T-helper 17 cell (primary cell): ENCODE data around the gene LXN. TPM values are rescaled to one million over a fixed set of nuclear protein-coding genes. Genes with fewer than 3 reads are reported as not detected.
"Not testable (repeated sequence)": the region's sequence is repeated elsewhere in the genome, so short reads cannot be mapped to it uniquely, and the experiment has no call there.

Source experiments
- ATAC-seq: fragments of 150-1000 bp; cut with Tn5 transposase; 2 replicates; pipeline ENCODE4 v1.10.0; 2021; ENCODE audit warnings: mild to moderate bottlenecking, moderate library complexity
- DNase-seq, 3 donors: peaks; one replicate each; pipeline versions ENCODE4 v3.0.0 to v3.0.0-alpha.2; 2020 to 2021
- H3K9me3 ChIP-seq: one replicate; pipeline ENCODE4 v1.7.0; 2013; ENCODE audit warnings: low read length, mild to moderate bottlenecking; ENCODE audit not compliant: control insufficient read depth, poor library complexity, severe bottlenecking
- H3K27ac Mint-ChIP-seq: one replicate; pipeline ENCODE4 v1.8.0; 2022; ENCODE audit warnings: mild to moderate bottlenecking, moderate library complexity, mixed read lengths
- H3K27me3 Mint-ChIP-seq: one replicate; pipeline ENCODE4 v1.8.0; 2022; ENCODE audit warnings: mixed read lengths
- H3K36me3 Mint-ChIP-seq: one replicate; pipeline ENCODE4 v1.8.0; 2022; ENCODE audit warnings: low read depth, mixed read lengths
- H3K4me1 Mint-ChIP-seq: one replicate; pipeline ENCODE4 v1.8.0; 2022; ENCODE audit warnings: mild to moderate bottlenecking, mixed read lengths
- H3K4me3 Mint-ChIP-seq: one replicate; pipeline ENCODE4 v1.8.0; 2022; ENCODE audit warnings: mild to moderate bottlenecking, moderate library complexity, mixed read lengths
- total RNA-seq, 4 donors: library from RNA in 2 of 4; stranded (reverse) in 2 of 4; gene quantifications; one replicate each; pipeline ENCODE4 v1.2.3 and lab custom pipeline; 2022 to 2026

The LXN gene
- total RNA-seq, 2 donors from 2014 or later, result 3.6 to 5.6 TPM

GRCh38 chr3:158700559-158700958 is 28.1 kb upstream of the LXN start:
- DNase-seq (no peak), ATAC-seq (no peak)
- no peaks in the 10 kb centered on the region for H3K27me3 Mint-ChIP-seq
- peaks cover 16% of the 10 kb centered on the region for H3K4me1 Mint-ChIP-seq
- H3K9me3 ChIP-seq, result no peaks in the 10 kb centered on the region
- H3K27ac Mint-ChIP-seq, result no peak overlapping the region
- H3K36me3 Mint-ChIP-seq, result peaks cover 3% of the 10 kb centered on the region
- H3K4me3 Mint-ChIP-seq, result no peak overlapping the region

GRCh38 chr3:158696618-158697017 is 24.2 kb upstream of the LXN start:
- H3K27me3 Mint-ChIP-seq, result no peaks in the 10 kb centered on the region
- DNase-seq (no peak), ATAC-seq (no peak)
- peaks cover 4% of the 10 kb centered on the region for H3K4me1 Mint-ChIP-seq
- H3K36me3 Mint-ChIP-seq, result no peaks in the 10 kb centered on the region
- H3K9me3 ChIP-seq, result no peaks in the 10 kb centered on the region
- H3K4me3 Mint-ChIP-seq, result no peak overlapping the region
- no peak overlapping the region for H3K27ac Mint-ChIP-seq

DNA sequence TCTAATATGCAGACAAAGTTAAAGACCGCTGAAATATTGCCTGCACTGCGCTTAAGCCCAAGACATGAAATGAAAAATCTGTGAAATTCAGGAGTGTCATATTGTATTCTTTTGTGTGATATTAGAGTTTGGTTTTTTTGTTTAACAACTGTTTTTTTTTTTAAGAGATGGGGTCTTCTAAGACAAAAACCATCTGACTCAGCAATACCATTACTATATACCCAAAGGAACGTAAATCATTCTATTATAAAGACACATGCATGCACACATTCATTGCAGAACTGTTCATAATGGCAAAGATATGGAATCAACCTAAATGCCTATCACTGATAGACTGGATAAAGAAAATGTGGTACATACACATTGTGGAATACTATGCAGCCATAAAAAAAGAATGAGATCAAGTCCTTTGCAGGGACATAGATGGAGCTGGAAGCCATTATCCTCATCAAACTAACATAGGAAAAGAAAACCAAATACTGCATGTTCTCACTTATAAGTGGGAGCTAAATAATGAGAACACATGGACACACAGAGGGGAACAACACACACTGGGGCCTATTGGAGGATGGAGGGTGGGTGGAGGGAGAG is 21.5 kb upstream of the LXN start:
- ATAC-seq, H3K27me3 Mint-ChIP-seq, H3K4me1 Mint-ChIP-seq, H3K27ac Mint-ChIP-seq, H3K9me3 ChIP-seq, H3K36me3 Mint-ChIP-seq, H3K4me3 Mint-ChIP-seq, DNase-seq: not testable (repeated sequence)

DNA sequence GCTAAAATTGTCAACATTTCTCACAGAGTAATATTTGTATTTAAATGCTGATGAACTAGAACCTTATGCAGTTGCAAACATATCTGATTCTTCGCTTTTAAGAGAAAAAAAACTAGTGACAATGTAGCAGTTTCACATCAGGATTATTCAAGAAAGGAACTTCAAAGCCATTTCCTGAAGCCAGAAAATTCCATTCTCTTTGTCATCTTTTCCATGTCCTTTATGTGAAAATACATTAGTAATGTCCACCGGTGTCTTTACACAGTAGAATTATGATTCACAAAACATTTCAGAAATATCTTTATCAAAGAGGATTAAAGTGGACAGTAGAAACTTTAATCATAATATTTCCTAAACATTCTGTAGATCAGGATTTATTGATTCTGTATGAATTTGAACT is 12.7 kb upstream of the LXN start:
- Mint-ChIP-seq H3K27me3 (no peaks in the 10 kb centered on the region), H3K4me3 (no peak overlapping the region), H3K4me1 (peaks cover 4% of the 10 kb centered on the region), H3K27ac (no peak overlapping the region), H3K36me3 (peaks cover 4% of the 10 kb centered on the region)
- H3K9me3 ChIP-seq, result no peaks in the 10 kb centered on the region
- DNase-seq, result no peak
- no peak for ATAC-seq

DNA sequence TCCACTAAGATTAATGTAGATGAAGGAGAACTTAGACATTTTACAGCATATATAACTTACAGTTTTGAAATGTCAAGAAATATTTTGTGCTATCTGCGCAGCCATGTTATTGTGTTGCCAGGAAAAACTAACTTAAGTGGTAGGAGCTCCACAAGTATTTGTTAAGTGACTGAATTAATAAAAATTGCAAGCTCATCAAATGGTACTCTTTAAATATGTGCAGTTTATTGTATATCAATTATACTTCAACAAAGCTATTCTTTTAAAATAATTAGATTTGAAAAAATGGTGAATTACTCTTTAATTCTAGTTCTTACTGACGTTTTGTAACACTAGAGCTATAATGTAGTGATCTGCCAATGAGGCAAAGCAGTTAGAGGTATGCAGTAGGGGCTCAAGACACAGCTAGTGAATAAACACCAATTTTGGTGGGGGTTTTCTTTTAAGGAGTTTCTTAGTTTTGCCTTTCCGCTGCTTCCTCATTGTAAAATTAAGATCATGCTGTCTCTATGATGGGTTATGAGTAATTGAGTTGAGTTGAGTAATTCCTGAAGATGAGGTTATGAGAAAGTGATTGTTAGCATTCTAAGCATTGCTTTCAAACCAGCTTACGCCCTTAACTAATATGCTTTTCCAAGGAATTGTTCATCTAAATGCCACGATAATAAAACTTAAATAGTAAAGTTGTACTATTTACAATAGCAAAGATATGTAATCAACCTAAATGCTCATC is 10.9 kb upstream of the LXN start:
- DNase-seq, result no peak
- Mint-ChIP-seq H3K36me3 (peaks cover 4% of the 10 kb centered on the region), H3K27ac (no peak overlapping the region), H3K4me3 (no peak overlapping the region), H3K4me1 (peaks cover 4% of the 10 kb centered on the region), H3K27me3 (no peaks in the 10 kb centered on the region)
- ATAC-seq, result no peak
- H3K9me3 ChIP-seq, result no peaks in the 10 kb centered on the region

DNA sequence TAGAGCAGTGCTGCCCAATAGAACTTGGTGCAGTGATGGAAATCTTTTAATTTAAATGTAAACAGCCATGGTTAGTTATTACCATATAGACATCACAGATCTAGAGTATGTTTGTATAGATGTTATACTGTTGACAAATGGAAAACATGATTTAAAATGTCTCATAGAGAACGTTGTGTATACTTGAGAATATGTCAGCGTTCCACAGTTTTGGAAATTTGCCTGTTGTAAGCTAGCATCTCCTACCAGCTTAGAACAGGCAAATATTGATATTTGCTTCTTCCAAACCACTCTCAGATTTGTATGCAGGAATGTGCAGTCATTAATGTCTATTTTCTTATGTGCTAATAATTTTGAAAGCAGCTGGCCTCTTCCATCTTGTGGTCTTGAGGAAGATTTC is 8.4 kb upstream of the LXN start:
- DNase-seq, result no peak
- no peaks in the 10 kb centered on the region for H3K9me3 ChIP-seq
- H3K4me3 Mint-ChIP-seq, result no peak overlapping the region
- H3K27ac Mint-ChIP-seq, result no peak overlapping the region
- H3K4me1 Mint-ChIP-seq, result peaks cover 2% of the 10 kb centered on the region
- H3K27me3 Mint-ChIP-seq, result no peaks in the 10 kb centered on the region
- ATAC-seq, result no peak
- H3K36me3 Mint-ChIP-seq, result peaks cover 2% of the 10 kb centered on the region

DNA sequence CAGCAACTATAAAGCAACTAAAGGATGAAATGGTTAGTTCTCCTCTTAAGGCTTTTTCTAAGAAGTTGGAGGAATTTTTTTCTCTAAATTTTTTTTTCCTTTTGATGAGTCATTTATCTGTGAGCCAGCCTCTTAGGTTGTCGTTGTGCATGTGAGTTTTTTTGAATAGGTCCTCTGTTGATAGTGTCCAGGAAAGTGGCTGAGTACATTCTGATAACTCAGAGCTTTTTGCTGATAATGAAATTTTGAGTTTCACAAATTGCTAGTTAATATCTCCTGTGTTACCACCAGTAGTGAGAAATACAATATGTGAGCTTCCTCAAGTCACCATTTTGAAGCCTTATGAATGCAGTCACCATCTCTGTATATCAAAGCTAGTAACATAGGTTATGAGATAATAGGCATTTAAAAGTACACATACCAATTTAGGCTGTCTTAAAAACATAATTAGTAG is 7.1 kb upstream of the LXN start:
- DNase-seq (no peak), ATAC-seq (no peak)
- no peak overlapping the region for H3K27ac Mint-ChIP-seq
- H3K4me1 Mint-ChIP-seq, result peaks cover 2% of the 10 kb centered on the region
- peaks cover 2% of the 10 kb centered on the region for H3K36me3 Mint-ChIP-seq
- no peak overlapping the region for H3K4me3 Mint-ChIP-seq
- H3K27me3 Mint-ChIP-seq, result no peaks in the 10 kb centered on the region
- no peaks in the 10 kb centered on the region for H3K9me3 ChIP-seq

- ATAC-seq (no peak), DNase-seq (no peak)
- Mint-ChIP-seq H3K4me1 (peaks cover 2% of the 10 kb centered on the region), H3K36me3 (no peaks in the 10 kb centered on the region), H3K27me3 (no peaks in the 10 kb centered on the region), H3K4me3 (no peak overlapping the region), H3K27ac (no peak overlapping the region)
- no peaks in the 10 kb centered on the region for H3K9me3 ChIP-seq
Observed at GRCh38 chr3:158678687-158679086, 6.2 kb upstream of the LXN start.

- no peak for DNase-seq
- Mint-ChIP-seq H3K4me1 (peaks cover 17% of the 10 kb centered on the region), H3K27me3 (no peaks in the 10 kb centered on the region), H3K36me3 (no peaks in the 10 kb centered on the region), H3K27ac (peak overlapping the region; percentile 91), H3K4me3 (peak overlapping the region; percentile 93)
- H3K9me3 ChIP-seq, result no peaks in the 10 kb centered on the region
- ATAC-seq, result no peak
Observed at GRCh38 chr3:158671821-158672214, 630 bp downstream of the LXN start.

GRCh38 chr3:158668506-158668905 is 3.9 kb downstream of the LXN start:
- no peak overlapping the region for H3K27ac Mint-ChIP-seq
- no peak for DNase-seq
- H3K27me3 Mint-ChIP-seq, result no peaks in the 10 kb centered on the region
- H3K36me3 Mint-ChIP-seq, result no peaks in the 10 kb centered on the region
- no peak for ATAC-seq
- no peak overlapping the region for H3K4me3 Mint-ChIP-seq
- no peaks in the 10 kb centered on the region for H3K9me3 ChIP-seq
- peaks cover 17% of the 10 kb centered on the region for H3K4me1 Mint-ChIP-seq

GRCh38 chr3:158666416-158666815 is 6.0 kb downstream of the LXN start:
- ATAC-seq (no peak), DNase-seq (no peak)
- H3K36me3 Mint-ChIP-seq, result no peaks in the 10 kb centered on the region
- no peak overlapping the region for H3K27ac Mint-ChIP-seq
- peaks cover 4% of the 10 kb centered on the region for H3K4me1 Mint-ChIP-seq
- H3K4me3 Mint-ChIP-seq, result no peak overlapping the region
- H3K9me3 ChIP-seq, result no peaks in the 10 kb centered on the region
- no peaks in the 10 kb centered on the region for H3K27me3 Mint-ChIP-seq

DNA sequence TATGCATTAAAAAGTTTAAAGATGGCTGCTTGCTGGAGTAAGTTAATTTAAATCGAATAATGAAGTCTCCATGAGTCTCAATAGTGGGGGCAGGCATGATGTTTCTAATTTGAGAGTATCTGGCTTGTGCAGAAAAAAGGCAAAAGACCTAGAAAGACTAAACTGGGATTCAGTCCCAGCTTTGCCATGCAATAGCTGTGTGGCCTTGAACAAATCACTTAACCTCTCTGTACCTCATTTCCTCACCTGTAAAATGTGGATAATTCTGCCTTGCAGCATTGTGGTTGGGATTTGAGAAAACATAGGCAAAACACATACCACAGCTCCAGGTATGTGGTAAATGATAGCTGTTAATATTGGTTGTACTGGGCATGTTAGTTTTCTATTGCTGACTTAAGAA is 8.6 kb downstream of the LXN start:
- peaks cover 6% of the 10 kb centered on the region for H3K4me1 Mint-ChIP-seq
- H3K4me3 Mint-ChIP-seq, result no peak overlapping the region
- H3K27ac Mint-ChIP-seq, result no peak overlapping the region
- no peaks in the 10 kb centered on the region for H3K27me3 Mint-ChIP-seq
- H3K9me3 ChIP-seq, result no peaks in the 10 kb centered on the region
- DNase-seq (no peak), ATAC-seq (no peak)
- H3K36me3 Mint-ChIP-seq, result no peaks in the 10 kb centered on the region

DNA sequence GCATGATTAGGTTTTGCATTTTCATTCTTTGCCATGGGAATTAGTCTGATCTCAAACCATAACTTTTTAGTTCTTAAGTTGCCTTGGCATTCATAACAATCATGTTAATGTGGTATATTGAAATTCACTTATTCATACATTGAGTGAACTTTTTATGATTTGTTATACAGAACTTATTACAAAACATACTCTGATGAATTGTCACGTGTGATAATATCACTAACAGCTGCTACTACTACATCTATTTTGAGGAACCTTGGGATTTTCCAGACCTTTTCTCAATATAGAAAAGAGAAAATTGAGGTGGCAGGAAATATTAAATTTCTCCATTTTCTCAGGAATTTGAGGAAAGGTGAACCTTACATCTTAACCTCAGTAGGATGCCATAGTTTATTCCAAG is 9.2 kb downstream of the LXN start:
- ATAC-seq (no peak), DNase-seq (no peak)
- Mint-ChIP-seq H3K4me1 (peaks cover 5% of the 10 kb centered on the region), H3K36me3 (no peaks in the 10 kb centered on the region), H3K27me3 (no peaks in the 10 kb centered on the region), H3K4me3 (no peak overlapping the region), H3K27ac (no peak overlapping the region)
- no peaks in the 10 kb centered on the region for H3K9me3 ChIP-seq

DNA sequence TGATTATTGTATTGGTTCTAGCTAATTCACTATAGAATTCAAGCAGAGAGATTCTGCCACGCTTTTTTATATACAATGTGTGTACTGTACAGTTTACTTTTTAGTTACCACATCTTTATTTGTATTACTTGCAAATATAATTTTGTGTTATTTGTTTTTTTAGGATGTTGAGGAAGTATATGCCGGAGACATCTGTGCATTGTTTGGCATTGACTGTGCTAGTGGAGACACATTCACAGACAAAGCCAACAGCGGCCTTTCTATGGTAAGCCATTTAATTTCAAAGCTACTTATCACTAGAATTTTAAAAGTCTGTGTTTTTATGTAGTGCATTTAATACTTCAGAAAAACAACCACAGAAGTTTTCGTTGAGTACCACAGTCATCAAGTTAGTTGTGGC is 11.7 kb downstream of the LXN start:
- H3K9me3 ChIP-seq, result no peaks in the 10 kb centered on the region
- Mint-ChIP-seq H3K27ac (no peak overlapping the region), H3K4me1 (peaks cover 6% of the 10 kb centered on the region), H3K4me3 (no peak overlapping the region), H3K27me3 (no peaks in the 10 kb centered on the region), H3K36me3 (no peaks in the 10 kb centered on the region)
- ATAC-seq, result no peak
- no peak for DNase-seq
